Erythroblast (primary cell): ENCODE results near the gene CRCP.

Experiments
- GATA1 ChIP-seq: IDR thresholded peaks from 2 replicates; pipeline ENCODE4 v1.6.1; 2011; ENCODE audit warnings: low read depth, mild to moderate bottlenecking, control low read depth, low read length, moderate library complexity
- POLR2A ChIP-seq: IDR thresholded peaks from 2 replicates; pipeline ENCODE4 v1.6.1; 2011; ENCODE audit warnings: mild to moderate bottlenecking, low read length

DNA sequence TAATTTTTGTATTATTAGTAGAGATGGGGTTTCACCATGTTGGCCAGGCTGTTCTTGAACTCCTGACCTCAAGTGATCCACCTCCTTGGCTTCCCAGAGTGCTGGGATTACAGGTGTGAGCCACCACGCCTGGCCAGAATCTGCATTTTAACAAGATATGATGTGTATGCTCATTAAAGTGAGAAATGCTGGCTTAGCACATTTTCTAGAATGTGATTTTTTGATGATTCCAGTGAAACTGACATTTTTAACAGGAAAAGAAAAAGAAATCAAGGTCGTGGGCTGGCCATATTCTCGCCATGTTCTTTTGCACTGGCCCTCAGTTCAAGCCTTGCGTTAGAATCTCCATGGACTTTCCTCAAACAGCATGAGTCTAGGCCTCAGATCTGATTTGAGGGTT lies 72.3 kb downstream of the CRCP start:
- TF ChIP-seq POLR2A (no peak), GATA1 (no peak)
